ENCODE data around the gene BHMT. TPM values are rescaled to one million over a fixed set of nuclear protein-coding genes. Genes with fewer than 3 reads are reported as not detected.

Gene BHMT
- total and polyA plus RNA-seq, 10 of the 15 experiments (the other 5 are each of a cell fraction or from before 2014, with no cell fraction given), result 0.44 TPM; not detected in 9

DNA sequence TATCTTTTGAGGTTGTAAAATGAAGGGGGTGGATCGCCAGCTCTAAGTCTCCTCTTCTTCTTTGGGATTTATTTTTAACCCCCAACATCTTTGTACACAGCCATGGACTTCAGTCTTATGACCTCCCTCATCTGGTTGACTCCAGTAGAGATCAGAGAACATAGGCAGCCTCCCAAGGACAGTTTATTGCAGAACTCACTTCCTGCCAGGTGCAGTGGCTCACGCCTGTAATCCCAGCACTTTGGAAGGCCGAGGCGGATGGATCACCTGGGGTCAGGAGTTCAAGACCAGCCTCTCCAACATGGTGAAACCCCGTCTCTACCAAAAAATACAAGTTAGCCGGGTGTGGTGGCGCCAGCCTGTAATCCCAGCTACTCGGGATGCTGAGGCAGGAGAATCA is 2.8 kb upstream of the BHMT start (continued):
- TF ChIP-seq, protein P1, sequence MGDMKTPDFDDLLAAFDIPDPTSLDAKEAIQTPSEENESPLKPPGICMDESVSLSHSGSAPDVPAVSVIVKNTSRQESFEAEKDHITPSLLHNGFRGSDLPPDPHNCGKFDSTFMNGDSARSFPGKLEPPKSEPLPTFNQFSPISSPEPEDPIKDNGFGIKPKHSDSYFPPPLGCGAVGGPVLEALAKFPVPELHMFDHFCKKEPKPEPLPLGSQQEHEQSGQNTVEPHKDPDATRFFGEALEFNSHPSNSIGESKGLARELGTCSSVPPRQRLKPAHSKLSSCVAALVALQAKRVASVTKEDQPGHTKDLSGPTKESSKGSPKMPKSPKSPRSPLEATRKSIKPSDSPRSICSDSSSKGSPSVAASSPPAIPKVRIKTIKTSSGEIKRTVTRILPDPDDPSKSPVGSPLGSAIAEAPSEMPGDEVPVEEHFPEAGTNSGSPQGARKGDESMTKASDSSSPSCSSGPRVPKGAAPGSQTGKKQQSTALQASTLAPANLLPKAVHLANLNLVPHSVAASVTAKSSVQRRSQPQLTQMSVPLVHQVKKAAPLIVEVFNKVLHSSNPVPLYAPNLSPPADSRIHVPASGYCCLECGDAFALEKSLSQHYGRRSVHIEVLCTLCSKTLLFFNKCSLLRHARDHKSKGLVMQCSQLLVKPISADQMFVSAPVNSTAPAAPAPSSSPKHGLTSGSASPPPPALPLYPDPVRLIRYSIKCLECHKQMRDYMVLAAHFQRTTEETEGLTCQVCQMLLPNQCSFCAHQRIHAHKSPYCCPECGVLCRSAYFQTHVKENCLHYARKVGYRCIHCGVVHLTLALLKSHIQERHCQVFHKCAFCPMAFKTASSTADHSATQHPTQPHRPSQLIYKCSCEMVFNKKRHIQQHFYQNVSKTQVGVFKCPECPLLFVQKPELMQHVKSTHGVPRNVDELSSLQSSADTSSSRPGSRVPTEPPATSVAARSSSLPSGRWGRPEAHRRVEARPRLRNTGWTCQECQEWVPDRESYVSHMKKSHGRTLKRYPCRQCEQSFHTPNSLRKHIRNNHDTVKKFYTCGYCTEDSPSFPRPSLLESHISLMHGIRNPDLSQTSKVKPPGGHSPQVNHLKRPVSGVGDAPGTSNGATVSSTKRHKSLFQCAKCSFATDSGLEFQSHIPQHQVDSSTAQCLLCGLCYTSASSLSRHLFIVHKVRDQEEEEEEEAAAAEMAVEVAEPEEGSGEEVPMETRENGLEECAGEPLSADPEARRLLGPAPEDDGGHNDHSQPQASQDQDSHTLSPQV (IDR thresholded peaks at IDR 0.05), result no peak
- TF ChIP-seq, protein P2, sequence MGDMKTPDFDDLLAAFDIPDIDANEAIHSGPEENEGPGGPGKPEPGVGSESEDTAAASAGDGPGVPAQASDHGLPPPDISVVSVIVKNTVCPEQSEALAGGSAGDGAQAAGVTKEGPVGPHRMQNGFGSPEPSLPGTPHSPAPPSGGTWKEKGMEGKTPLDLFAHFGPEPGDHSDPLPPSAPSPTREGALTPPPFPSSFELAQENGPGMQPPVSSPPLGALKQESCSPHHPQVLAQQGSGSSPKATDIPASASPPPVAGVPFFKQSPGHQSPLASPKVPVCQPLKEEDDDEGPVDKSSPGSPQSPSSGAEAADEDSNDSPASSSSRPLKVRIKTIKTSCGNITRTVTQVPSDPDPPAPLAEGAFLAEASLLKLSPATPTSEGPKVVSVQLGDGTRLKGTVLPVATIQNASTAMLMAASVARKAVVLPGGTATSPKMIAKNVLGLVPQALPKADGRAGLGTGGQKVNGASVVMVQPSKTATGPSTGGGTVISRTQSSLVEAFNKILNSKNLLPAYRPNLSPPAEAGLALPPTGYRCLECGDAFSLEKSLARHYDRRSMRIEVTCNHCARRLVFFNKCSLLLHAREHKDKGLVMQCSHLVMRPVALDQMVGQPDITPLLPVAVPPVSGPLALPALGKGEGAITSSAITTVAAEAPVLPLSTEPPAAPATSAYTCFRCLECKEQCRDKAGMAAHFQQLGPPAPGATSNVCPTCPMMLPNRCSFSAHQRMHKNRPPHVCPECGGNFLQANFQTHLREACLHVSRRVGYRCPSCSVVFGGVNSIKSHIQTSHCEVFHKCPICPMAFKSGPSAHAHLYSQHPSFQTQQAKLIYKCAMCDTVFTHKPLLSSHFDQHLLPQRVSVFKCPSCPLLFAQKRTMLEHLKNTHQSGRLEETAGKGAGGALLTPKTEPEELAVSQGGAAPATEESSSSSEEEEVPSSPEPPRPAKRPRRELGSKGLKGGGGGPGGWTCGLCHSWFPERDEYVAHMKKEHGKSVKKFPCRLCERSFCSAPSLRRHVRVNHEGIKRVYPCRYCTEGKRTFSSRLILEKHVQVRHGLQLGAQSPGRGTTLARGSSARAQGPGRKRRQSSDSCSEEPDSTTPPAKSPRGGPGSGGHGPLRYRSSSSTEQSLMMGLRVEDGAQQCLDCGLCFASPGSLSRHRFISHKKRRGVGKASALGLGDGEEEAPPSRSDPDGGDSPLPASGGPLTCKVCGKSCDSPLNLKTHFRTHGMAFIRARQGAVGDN (IDR thresholded peaks at IDR 0.05), result no peak
- TF ChIP-seq ZNF207 (IDR thresholded peaks at IDR 0.05; ENCODE audit: borderline replicate concordance) (no peak), ATF7 (IDR thresholded peaks at IDR 0.05; ENCODE audit: low read depth) (no peak)

All from GM12878 (cell line).